ENCODE results near the gene DCC. TPM values are rescaled to one million over a fixed set of nuclear protein-coding genes. Genes with fewer than 3 reads are reported as not detected.

The DCC gene
- total RNA-seq, 2 experiments from 2014 or later, result not detected

DNA sequence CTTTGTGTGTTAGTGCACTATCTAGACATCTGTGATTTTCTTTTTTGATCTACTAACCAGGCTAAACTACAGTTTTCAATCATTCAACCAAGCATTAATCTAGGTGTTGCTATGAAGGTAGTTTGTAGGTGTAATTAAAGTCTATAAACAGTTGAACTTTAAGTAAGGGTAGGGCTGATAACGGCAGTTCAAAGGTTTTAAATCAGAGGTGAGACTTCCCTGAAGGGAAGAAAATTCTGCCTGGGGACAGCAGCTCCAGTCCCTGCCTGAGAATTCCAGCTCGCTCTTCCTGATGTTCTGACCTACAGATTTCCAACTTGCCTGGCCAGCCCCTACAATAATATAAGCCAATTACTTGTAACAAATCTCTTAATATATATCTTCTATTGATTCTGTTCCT, 1220.5 kb downstream of the DCC start:
- no peak overlapping the region for H3K4me3 Mint-ChIP-seq
- ATAC-seq (ENCODE audit: poor library complexity) (no peak), DNase-seq (no peak)
- Histone ChIP-seq H3K27ac (ENCODE audit: low read depth in 1 of 2, low read length in 2 of 2) (no peak overlapping the region), H3K4me3 (ENCODE audit: low read length) (no peak overlapping the region), H3K36me3 (ENCODE audit: insufficient read depth, low read length) (no peaks in the 10 kb centered on the region), H3K27me3 (ENCODE audit: control insufficient read depth in 1 of 2, insufficient read depth in 2 of 2, low read length in 2 of 2) (no peaks in the 10 kb centered on the region), H3K4me1 (ENCODE audit: insufficient read depth, low read length) (no peaks in the 10 kb centered on the region), H3K9me3 (ENCODE audit: control insufficient read depth in 1 of 2, insufficient read depth in 1 of 2, low read length in 2 of 2) (no peaks in the 10 kb centered on the region)
- TF ChIP-seq, protein P1, sequence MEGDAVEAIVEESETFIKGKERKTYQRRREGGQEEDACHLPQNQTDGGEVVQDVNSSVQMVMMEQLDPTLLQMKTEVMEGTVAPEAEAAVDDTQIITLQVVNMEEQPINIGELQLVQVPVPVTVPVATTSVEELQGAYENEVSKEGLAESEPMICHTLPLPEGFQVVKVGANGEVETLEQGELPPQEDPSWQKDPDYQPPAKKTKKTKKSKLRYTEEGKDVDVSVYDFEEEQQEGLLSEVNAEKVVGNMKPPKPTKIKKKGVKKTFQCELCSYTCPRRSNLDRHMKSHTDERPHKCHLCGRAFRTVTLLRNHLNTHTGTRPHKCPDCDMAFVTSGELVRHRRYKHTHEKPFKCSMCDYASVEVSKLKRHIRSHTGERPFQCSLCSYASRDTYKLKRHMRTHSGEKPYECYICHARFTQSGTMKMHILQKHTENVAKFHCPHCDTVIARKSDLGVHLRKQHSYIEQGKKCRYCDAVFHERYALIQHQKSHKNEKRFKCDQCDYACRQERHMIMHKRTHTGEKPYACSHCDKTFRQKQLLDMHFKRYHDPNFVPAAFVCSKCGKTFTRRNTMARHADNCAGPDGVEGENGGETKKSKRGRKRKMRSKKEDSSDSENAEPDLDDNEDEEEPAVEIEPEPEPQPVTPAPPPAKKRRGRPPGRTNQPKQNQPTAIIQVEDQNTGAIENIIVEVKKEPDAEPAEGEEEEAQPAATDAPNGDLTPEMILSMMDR (IDR thresholded peaks at IDR 0.05), result no peak
- H3K27me3 Mint-ChIP-seq, result no peaks in the 10 kb centered on the region
- H3K9me3 Mint-ChIP-seq, result peaks cover 4% of the 10 kb centered on the region
- intact Hi-C loops (cut with DNase I, micrococcal nuclease), result loop anchor here in 1 of 2 experiments (10.0 kb wide), 1 partner anchor 714 kb away; no protein-coding TSS in a partner anchor
- H3K36me3 Mint-ChIP-seq (ENCODE audit: low read depth), result no peaks in the 10 kb centered on the region
- H3K27ac Mint-ChIP-seq, result no peak overlapping the region
- ChIA-PET POLR2A (no interaction called here), CTCF (no interaction called here)
- H3K4me1 Mint-ChIP-seq (ENCODE audit: low read depth), result no peaks in the 10 kb centered on the region

DNA sequence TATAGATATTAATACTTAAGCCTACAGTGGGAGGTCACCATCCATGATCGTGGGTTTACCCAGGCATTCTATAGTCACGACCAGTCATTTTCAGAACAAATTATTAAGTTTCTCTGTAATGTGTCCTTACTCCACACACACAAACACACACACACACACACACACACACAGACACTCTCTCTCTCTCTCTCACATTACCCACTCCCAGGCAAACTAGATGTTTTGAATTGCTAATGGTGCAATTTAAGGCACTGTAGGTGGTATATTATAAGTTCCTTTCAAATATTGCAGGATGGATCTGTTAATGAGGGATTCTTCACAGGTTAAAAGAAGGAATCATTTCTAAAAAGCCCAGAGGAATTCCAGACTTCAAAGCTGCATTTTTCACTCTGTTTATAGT, 1226.6 kb downstream of the DCC start:
- Histone ChIP-seq H3K27me3 (ENCODE audit: control insufficient read depth in 1 of 2, insufficient read depth in 2 of 2, low read length in 2 of 2) (no peaks in the 10 kb centered on the region), H3K9me3 (ENCODE audit: control insufficient read depth in 1 of 2, insufficient read depth in 1 of 2, low read length in 2 of 2) (no peaks in the 10 kb centered on the region), H3K36me3 (ENCODE audit: insufficient read depth, low read length) (no peaks in the 10 kb centered on the region), H3K27ac (ENCODE audit: low read depth in 1 of 2, low read length in 2 of 2) (no peak overlapping the region), H3K4me1 (ENCODE audit: insufficient read depth, low read length) (no peaks in the 10 kb centered on the region), H3K4me3 (ENCODE audit: low read length) (no peak overlapping the region)
- H3K27ac Mint-ChIP-seq, result no peak overlapping the region
- no peak overlapping the region for H3K4me3 Mint-ChIP-seq
- TF ChIP-seq, protein P1 (IDR thresholded peaks at IDR 0.05), result no peak
- ATAC-seq (ENCODE audit: poor library complexity), result no peak
- no peaks in the 10 kb centered on the region for H3K9me3 Mint-ChIP-seq
- ChIA-PET CTCF (no interaction called here), POLR2A (no interaction called here)
- DNase-seq, result no peak
- no peaks in the 10 kb centered on the region for H3K36me3 Mint-ChIP-seq (ENCODE audit: low read depth)
- no peaks in the 10 kb centered on the region for H3K4me1 Mint-ChIP-seq (ENCODE audit: low read depth)
- H3K27me3 Mint-ChIP-seq, result no peaks in the 10 kb centered on the region
- intact Hi-C loops (cut with DNase I, micrococcal nuclease), result loop anchor here in 1 of 2 experiments (5.0 to 10.0 kb wide), 3 partner anchors 556 to 1106 kb away; no protein-coding TSS in a partner anchor

DNA sequence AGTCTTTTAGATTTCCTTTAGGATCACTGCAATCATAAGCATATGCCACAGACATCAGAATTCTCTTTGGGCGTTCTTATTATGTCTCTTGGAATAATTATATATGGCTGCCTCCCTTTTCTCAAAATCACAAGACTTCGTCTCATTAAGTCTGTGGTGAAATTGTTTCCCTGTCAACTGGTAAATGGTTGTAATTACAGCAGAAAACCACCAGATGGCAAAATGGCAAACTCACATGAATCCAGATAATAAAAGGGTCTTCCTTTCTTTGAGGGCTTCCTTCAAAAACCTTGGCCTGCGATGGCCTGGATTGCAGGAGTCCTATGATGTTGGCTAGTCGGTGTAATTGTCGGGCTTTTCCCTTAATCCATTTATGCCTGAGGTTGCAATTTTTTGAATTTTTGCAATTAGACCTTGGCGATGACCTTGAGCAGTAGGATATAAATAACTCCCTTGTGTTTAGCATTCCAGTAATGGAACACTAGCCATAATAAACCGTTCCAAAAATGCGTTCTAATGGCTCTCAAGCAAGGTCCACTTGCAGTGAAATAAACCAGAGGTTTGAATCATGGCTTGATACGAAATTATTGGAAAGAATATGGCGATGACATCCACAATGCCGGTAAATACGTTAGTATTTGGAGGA, 1228.1 kb downstream of the DCC start:
- H3K27ac ChIP-seq (ENCODE audit: low read depth in 1 of 2, low read length in 2 of 2), result no peak overlapping the region
- POLR2A ChIA-PET, result no interaction called here
- no peak overlapping the region for H3K4me3 ChIP-seq (ENCODE audit: low read length)
- Mint-ChIP-seq H3K27me3 (no peaks in the 10 kb centered on the region), H3K27ac (no peak overlapping the region), H3K4me3 (no peak overlapping the region), H3K36me3 (ENCODE audit: low read depth) (no peaks in the 10 kb centered on the region), H3K4me1 (ENCODE audit: low read depth) (no peaks in the 10 kb centered on the region), H3K9me3 (no peaks in the 10 kb centered on the region)
- CTCF ChIA-PET, result no interaction called here
- TF ChIP-seq, protein P1 (IDR thresholded peaks at IDR 0.05), result peak; percentile 44
- H3K27me3 ChIP-seq (ENCODE audit: control insufficient read depth in 1 of 2, insufficient read depth in 2 of 2, low read length in 2 of 2), result no peaks in the 10 kb centered on the region
- ATAC-seq (ENCODE audit: poor library complexity), result no peak
- peak in 3 of 14 experiments; percentile 13 to 28 (median 25) for DNase-seq
- H3K9me3 ChIP-seq (ENCODE audit: control insufficient read depth in 1 of 2, insufficient read depth in 1 of 2, low read length in 2 of 2), result no peaks in the 10 kb centered on the region
- intact Hi-C loops (cut with DNase I, micrococcal nuclease), result loop anchor here (1.0 to 10.0 kb wide), 4 partner anchors 551 to 1104 kb away; no protein-coding TSS in a partner anchor
- no peaks in the 10 kb centered on the region for H3K36me3 ChIP-seq (ENCODE audit: insufficient read depth, low read length)
- H3K4me1 ChIP-seq (ENCODE audit: insufficient read depth, low read length), result no peaks in the 10 kb centered on the region

Small RNA genes within 50 kb of the gene (microRNA-seq; reads per million reads assigned to microRNA genes)
- not detected for gene MIR4528 (ENCODE audit: borderline microRNAs expressed, borderline replicate concordance)
